NCI-H526 treated with DMSO at 0.1 percent for 48 hours (cell line): ENCODE measurements around the gene SFXN1.

Experiments
- DNase-seq: peaks from one replicate; lab custom pipeline; 2025; lab: John Stamatoyannopoulos, UW

The SFXN1 gene

GRCh38 chr5:175466700-175467318 lies 11.6 kb upstream of the SFXN1 start:
- DNase-seq, result no peak

GRCh38 chr5:175467983-175468690 lies 10.2 kb upstream of the SFXN1 start:
- no peak for DNase-seq

GRCh38 chr5:175468892-175469291 lies 9.5 kb upstream of the SFXN1 start:
- no peak for DNase-seq

- no peak for DNase-seq
These were observed 8.4 kb upstream of the SFXN1 start for GRCh38 chr5:175469916-175470315.

- no peak for DNase-seq
These were observed 7.6 kb upstream of the SFXN1 start for GRCh38 chr5:175470781-175471180.

GRCh38 chr5:175471196-175471595 lies 7.2 kb upstream of the SFXN1 start:
- DNase-seq, result no peak

- no peak for DNase-seq
These were observed 6.7 kb upstream of the SFXN1 start for GRCh38 chr5:175471628-175472027.

- no peak for DNase-seq
These were observed 6.0 kb upstream of the SFXN1 start for GRCh38 chr5:175472378-175472777.

- DNase-seq, result no peak
These were observed 3.1 kb upstream of the SFXN1 start for GRCh38 chr5:175475248-175475647.

- no peak for DNase-seq
These were observed 920 bp upstream of the SFXN1 start for GRCh38 chr5:175477440-175477839.

- no peak for DNase-seq
These were observed 364 bp upstream of the SFXN1 start for GRCh38 chr5:175478008-175478383.

- DNase-seq, result no peak
These were observed 943 bp downstream of the SFXN1 start for GRCh38 chr5:175479125-175479881.

GRCh38 chr5:175483337-175483736 lies 5.0 kb downstream of the SFXN1 start:
- DNase-seq, result no peak

- DNase-seq, result no peak
These were observed 6.0 kb downstream of the SFXN1 start for GRCh38 chr5:175484322-175484721.

- no peak for DNase-seq
These were observed 6.5 kb downstream of the SFXN1 start for GRCh38 chr5:175484829-175485228.

GRCh38 chr5:175485631-175486030 lies 7.3 kb downstream of the SFXN1 start:
- DNase-seq, result no peak

- DNase-seq, result no peak
These were observed 9.3 kb downstream of the SFXN1 start for GRCh38 chr5:175487514-175488222.

GRCh38 chr5:175489693-175490443 lies 11.5 kb downstream of the SFXN1 start:
- no peak for DNase-seq

- DNase-seq, result no peak
These were observed 12.9 kb downstream of the SFXN1 start for GRCh38 chr5:175491223-175491622.

GRCh38 chr5:175493260-175493659 lies 14.9 kb downstream of the SFXN1 start:
- no peak for DNase-seq

GRCh38 chr5:175493726-175494125 lies 15.4 kb downstream of the SFXN1 start:
- no peak for DNase-seq
